Kidney epithelial cell (primary cell): ENCODE data around the gene SLC22A3. TPM values are rescaled to one million over a fixed set of nuclear protein-coding genes. Genes with fewer than 3 reads are reported as not detected.
"Not testable (repeated sequence)": the region's sequence is repeated elsewhere in the genome, so short reads cannot be mapped to it uniquely, and the experiment has no call there.

Experiments used
- DNase-seq: peaks from one replicate; pipeline ENCODE4 v3.0.0-alpha.2; 2010; ENCODE audit warnings: low read depth
- H3K27me3 ChIP-seq: 2 replicates; pipeline ENCODE4 v1.6.0; 2011; ENCODE audit warnings: low read length; ENCODE audit not compliant: control insufficient read depth, insufficient read depth
- H3K36me3 ChIP-seq: 2 replicates; pipeline ENCODE4 v1.5.1; 2011; ENCODE audit warnings: low read length; ENCODE audit not compliant: control insufficient read depth, insufficient read depth
- H3K4me3 ChIP-seq: 2 replicates; pipeline ENCODE4 v1.5.1; 2011; ENCODE audit warnings: low read depth, mild to moderate bottlenecking, control low read depth, low read length
- CTCF ChIP-seq: IDR thresholded peaks from 2 replicates; pipeline ENCODE4 v1.5.1; 2011; ENCODE audit warnings: mild to moderate bottlenecking, moderate library complexity, low read length, control low read depth, inconsistent platforms; ENCODE audit not compliant: insufficient read depth, poor library complexity, severe bottlenecking
- total RNA-seq: library from RNA; depleted of rRNA; stranded (reverse); fragments of >200 nt; gene quantifications from 2 replicates; pipeline ENCODE4 v1.2.3, GENCODE V29; 2015

SLC22A3 gene
- total RNA-seq, 1 donor from 2014 or later, result 5.8 TPM

- H3K36me3 ChIP-seq, result no peaks in the 10 kb centered on the region
- no peaks in the 10 kb centered on the region for H3K27me3 ChIP-seq
- DNase-seq, result no peak
- TF ChIP-seq CTCF, result no peak
- no peak overlapping the region for H3K4me3 ChIP-seq
Measured at GRCh38 chr6:160464744-160465143, 116.6 kb downstream of the SLC22A3 start.

DNA sequence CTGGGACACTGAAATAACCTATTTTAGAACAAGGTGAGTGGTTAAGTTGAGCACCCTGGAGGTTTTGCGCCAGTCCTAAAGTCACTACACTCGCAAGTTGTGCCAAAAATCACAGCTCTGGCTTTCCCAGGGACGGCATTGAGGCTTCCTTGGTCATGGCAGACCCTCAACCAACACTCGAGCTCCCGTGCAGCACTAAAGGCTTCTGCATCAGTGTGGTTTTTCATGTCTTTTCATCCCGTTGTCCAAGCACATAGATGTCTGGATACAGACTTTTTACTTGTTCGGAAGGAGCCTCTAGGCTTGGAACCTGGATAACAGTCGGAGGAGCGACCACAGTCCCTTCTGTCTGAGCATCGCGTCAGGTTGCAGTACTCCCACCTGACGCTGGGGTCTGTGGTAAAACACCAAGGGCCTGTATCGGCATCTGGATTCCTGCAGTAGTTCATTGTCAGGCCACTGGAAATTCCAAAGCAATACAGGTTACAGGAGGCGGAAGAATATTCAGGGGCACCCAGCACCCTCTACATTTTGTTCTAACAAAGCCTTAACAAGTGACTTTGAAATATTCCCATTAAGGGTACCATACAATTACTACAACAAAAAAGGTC lies 119.2 kb downstream of the SLC22A3 start:
- not testable (repeated sequence) for H3K36me3 ChIP-seq, H3K4me3 ChIP-seq, DNase-seq, H3K27me3 ChIP-seq

DNA sequence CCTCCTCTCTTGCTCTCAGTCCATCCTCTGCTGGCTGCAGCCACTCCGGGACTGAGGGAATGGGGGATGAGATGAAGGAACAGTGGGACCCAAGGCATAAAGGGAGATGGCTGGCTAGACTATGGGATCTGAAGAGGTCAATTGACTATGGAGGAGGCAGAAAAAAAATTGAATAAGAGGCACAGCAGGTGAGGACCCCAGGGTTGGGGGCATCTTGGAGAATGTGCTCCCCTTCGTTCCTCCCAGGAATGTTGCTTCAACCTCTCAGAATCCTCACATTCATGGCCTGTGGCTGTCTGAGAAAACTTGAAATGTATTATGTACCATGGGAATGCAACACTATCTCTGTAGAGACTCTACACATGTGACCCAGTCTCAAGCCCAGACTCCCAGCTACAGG lies 121.0 kb downstream of the SLC22A3 start:
- Histone ChIP-seq H3K36me3 (no peaks in the 10 kb centered on the region), H3K27me3 (no peaks in the 10 kb centered on the region), H3K4me3 (no peak overlapping the region)
- DNase-seq, result no peak
- TF ChIP-seq CTCF, result no peak

DNA sequence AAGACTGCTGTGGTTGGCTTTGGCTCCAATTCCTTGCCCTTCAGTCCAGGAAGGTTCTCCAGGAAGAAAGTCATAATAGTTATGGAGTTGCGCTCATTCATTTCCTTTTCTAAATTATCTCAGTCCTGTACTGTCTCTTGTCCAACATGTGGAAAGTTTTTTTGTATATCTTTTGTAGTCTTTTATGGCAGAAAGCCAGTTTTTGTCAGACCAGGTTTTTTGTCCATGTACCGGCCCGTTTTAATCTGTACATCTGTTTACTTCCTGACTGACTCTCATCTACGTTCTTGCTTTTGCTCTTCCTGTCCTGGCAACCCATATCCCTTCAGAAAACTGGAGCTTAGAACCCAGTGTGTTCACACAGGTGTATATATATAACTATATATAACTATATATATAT lies 127.9 kb downstream of the SLC22A3 start:
- DNase-seq, H3K4me3 ChIP-seq, H3K27me3 ChIP-seq, H3K36me3 ChIP-seq: not testable (repeated sequence)

DNA sequence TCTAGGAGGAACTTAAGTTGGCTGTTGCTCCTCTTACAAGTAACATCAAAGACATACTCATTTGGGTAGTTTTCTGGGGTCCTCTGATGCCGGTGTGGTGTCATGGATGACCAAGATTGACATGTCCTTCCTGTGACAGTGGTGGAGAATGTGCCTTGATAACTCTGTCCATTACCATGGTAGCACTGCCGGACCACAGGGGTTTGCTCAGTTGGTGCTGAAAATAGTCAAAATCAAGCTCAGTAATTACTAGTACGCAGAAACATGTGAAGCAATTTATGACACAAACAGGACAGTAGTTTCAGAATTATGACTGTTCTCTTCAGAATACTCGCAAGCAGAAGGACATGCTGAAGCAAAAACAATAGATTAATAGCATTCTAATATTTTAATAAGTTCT lies 128.9 kb downstream of the SLC22A3 start:
- not testable (repeated sequence) for H3K36me3 ChIP-seq, DNase-seq, H3K4me3 ChIP-seq, H3K27me3 ChIP-seq

DNA sequence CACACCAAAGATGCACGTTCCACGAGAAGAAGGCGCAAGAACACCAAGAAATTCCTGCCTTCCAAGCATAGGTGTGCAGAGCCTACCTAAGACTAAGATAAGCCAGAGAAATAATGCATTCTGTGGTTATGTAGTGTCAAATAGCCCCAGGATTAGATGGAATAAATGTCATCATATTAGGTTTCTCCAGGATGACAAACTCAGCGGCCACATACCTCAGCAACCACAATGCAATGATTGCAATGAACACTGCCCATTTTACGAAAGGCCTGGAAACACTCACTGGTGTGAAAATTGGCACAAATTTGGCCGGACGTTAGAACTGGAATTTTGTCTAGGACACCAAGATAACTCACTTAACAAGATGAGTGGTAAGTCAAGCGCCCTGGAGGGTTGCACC lies 129.7 kb downstream of the SLC22A3 start:
- DNase-seq, result no peak
- no peaks in the 10 kb centered on the region for H3K27me3 ChIP-seq
- no peak overlapping the region for H3K4me3 ChIP-seq
- no peaks in the 10 kb centered on the region for H3K36me3 ChIP-seq
- TF ChIP-seq CTCF, result no peak

DNA sequence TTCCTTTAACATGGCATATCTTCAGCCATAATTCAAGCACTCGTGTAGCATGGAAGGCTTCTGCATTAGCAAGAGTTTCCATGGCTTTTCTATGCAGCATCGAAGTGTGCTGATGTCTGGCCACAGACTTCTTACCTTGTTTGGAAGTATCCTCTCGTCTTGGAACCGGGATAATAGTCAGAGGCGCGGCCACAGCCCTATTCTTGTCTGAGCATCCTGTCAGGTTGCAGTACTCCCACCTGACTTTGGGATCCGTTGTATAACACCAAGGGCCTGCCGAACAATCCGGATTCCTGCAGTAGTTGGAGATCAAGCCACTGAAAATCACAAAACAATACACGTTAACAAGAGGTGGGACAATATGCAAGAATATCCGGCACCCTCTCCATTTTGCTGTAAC lies 138.9 kb downstream of the SLC22A3 start:
- TF ChIP-seq CTCF, result no peak

DNA sequence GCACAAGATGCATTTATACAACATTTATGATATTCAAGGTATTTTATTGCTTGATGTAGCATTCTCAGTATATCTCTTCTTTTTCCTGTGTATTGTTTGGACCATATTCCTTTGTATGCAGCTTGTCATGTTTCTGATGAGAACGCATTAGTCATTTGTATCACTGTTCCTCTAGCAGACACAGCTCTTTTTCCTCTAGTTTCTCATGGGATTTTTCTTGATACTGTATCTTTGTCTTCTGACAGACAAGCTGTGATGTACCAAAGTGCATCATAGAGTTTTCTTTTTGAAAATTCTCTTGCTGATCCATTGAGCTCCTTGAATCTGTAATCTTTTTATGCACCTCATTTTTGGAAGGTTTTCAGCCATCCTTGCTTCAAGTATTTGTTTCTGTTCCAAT lies 140.9 kb downstream of the SLC22A3 start:
- H3K27me3 ChIP-seq, result no peaks in the 10 kb centered on the region
- H3K4me3 ChIP-seq, result no peak overlapping the region
- DNase-seq, result no peak
- TF ChIP-seq CTCF, result no peak
- H3K36me3 ChIP-seq, result no peaks in the 10 kb centered on the region

More for the DNA sequence above, 138.9 kb downstream of the SLC22A3 start:
- Histone ChIP-seq H3K27me3 (no peaks in the 10 kb centered on the region), H3K36me3 (no peaks in the 10 kb centered on the region), H3K4me3 (no peak overlapping the region)
- no peak for DNase-seq
